ENCODE results near the gene TCF3.

DNA sequence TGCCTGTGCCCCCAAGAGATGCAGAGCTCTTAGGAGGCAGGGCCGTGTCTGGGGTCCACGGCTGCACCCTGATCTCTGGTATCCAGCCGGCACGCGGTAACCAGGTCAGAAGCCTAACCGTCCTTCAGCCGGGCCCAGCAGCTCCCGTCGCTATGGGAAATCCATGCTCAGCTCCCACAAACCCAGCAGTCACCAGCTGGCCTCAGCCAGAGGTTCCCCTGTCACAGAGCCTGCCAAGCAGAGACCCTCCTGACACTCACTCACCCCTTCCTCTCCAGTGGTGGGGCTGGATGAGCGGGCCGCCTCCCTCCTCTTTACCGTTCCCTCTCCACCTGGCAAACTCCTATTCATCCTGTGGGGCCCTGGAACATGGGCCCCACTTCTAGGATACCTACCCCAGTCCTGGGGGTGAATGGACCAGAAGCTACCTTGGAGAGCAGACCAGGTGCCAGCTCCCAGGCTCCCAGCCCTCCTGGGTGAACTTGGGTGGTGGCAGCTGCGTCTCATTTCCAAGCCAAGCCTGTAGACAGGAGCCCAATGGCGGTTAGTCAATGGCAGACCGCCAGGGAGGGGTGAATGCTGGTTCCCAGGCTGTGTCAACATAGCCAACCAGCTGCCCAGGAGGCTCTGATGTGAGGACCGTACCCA is 21.4 kb upstream of the TCF3 start:
- TF ChIP-seq CTCF (IDR thresholded peaks at IDR 0.05; ENCODE audit: borderline replicate concordance, extremely low read depth, low read length, poor library complexity, severe bottlenecking): no peak
- TF ChIP-seq EZH2 (IDR thresholded peaks at IDR 0.05; ENCODE audit: borderline replicate concordance, low read depth, low read length, severe bottlenecking): no peak
